GM12878 (cell line): Measurements from ENCODE around the gene SMG5. TPM values are rescaled to one million over a fixed set of nuclear protein-coding genes. Genes with fewer than 3 reads are reported as not detected.

ENCODE experiments used
- ATAC-seq: fragments of 200-7000 bp; cut with Tn5 transposase; 3 replicates; pipeline ENCODE4 v1.9.1; 2020; ENCODE audit warnings: mild to moderate bottlenecking, moderate library complexity
- BruUV-seq: library from RNA; stranded (reverse); fragments of 400-500 nt; replicated peaks from 2 replicates; lab custom pipeline; 2021; lab: Mats Ljungman, UMichigan
- CTCF ChIA-PET: fragments of 300-600 bp; sonication (Branson Sonifier 250); formaldehyde crosslinking; extraction: SDS; loops from one replicate; lab custom pipeline; 2021; ENCODE audit warnings: inconsistent platforms; lab: Yijun Ruan, JAX
- POLR2A ChIA-PET: fragments of 350-600 bp; formaldehyde crosslinking; extraction: SDS; loops from one replicate; lab custom pipeline; 2021; ENCODE audit warnings: inconsistent platforms; lab: Charles Lee
- RAD21 ChIA-PET: fragments of 300-600 bp; sonication (Branson Sonifier 250); formaldehyde crosslinking; loops from one replicate; lab custom pipeline; 2023; ENCODE audit warnings: antibody characterized with exemption; ENCODE audit not compliant: unreplicated experiment; lab: Charles Lee
- SMC1A ChIA-PET: fragments of 300-600 bp; sonication (Branson Sonifier 250); formaldehyde crosslinking; loops from one replicate; lab custom pipeline; 2023; ENCODE audit not compliant: unreplicated experiment, uncharacterized antibody; lab: Charles Lee
- DNase-seq: peaks from one replicate; pipeline ENCODE4 v3.0.0-alpha.2; 2011; ENCODE audit warnings: low read depth, low spot score
- FAIRE-seq: peaks from 3 replicates; lab custom pipeline; 2011; peaks lifted over from hg19 to GRCh38; lab: Jason Lieb, UNC
- H2AFZ ChIP-seq: 2 replicates; pipeline ENCODE4 v1.6.0; 2011; ENCODE audit warnings: low read depth, low read length, control low read depth; ENCODE audit not compliant: control insufficient read depth
- H3K27ac ChIP-seq: 2 replicates; pipeline ENCODE4 v1.5.1; 2011; ENCODE audit warnings: control low read depth; ENCODE audit not compliant: control insufficient read depth, insufficient read depth
- H3K27me3 ChIP-seq, 2 experiments: replicated peaks in 1 of 2; 2 replicates each; pipeline versions ENCODE4 v1.6.0 to v1.6.1; 2011; ENCODE audit warnings: low read length in 1 of 2; ENCODE audit not compliant: control insufficient read depth in 2 of 2, insufficient read depth in 2 of 2
- H3K36me3 ChIP-seq, 2 experiments: 2 replicates each; pipeline ENCODE4 v1.5.1; 2011; ENCODE audit warnings: low read length in 1 of 2; ENCODE audit not compliant: control insufficient read depth in 2 of 2, insufficient read depth in 2 of 2
- H3K4me1 ChIP-seq: 2 replicates; pipeline ENCODE4 v1.6.1; 2011; ENCODE audit warnings: mild to moderate bottlenecking, low read length, moderate library complexity, mixed read lengths; ENCODE audit not compliant: control insufficient read depth, insufficient read depth
- H3K4me2 ChIP-seq: 2 replicates; pipeline ENCODE4 v1.6.0; 2011; ENCODE audit warnings: control low read depth; ENCODE audit not compliant: control insufficient read depth, insufficient read depth
- H3K4me3 ChIP-seq: fragments of 200-600 bp; sonication (generic); 2 replicates; pipeline ENCODE4 v1.5.1; 2016
- H3K79me2 ChIP-seq: 2 replicates; pipeline ENCODE4 v1.6.0; 2011; ENCODE audit warnings: low read length; ENCODE audit not compliant: control insufficient read depth, insufficient read depth
- H3K9ac ChIP-seq: 2 replicates; pipeline ENCODE4 v1.8.0; 2011; ENCODE audit warnings: low read length, control low read depth, mixed read lengths; ENCODE audit not compliant: control insufficient read depth, insufficient read depth
- H3K9me3 ChIP-seq: replicated peaks from 3 replicates; pipeline ENCODE4 v1.5.1; 2011; ENCODE audit warnings: mild to moderate bottlenecking, low read length; ENCODE audit not compliant: control insufficient read depth, insufficient read depth
- H4K20me1 ChIP-seq: 2 replicates; pipeline ENCODE4 v1.6.0; 2011; ENCODE audit not compliant: control insufficient read depth, insufficient read depth
- BACH1 ChIP-seq: fragments of 450-650 bp; IDR thresholded peaks from 2 replicates; pipeline ENCODE4 v1.6.1; 2017; ENCODE audit warnings: mild to moderate bottlenecking, borderline replicate concordance
- CHD2 ChIP-seq: IDR thresholded peaks from 2 replicates; pipeline ENCODE4 v1.6.1; 2011; ENCODE audit warnings: low read depth, low read length, improper control_type of control experiment, borderline replicate concordance
- EP300 ChIP-seq, 2 experiments: fragments of 150-350 bp in 1 of 2; IDR thresholded peaks; 2 replicates each; pipeline ENCODE4 v1.6.1; 2011 to 2012; ENCODE audit warnings: low read depth in 2 of 2, low read length in 2 of 2, borderline replicate concordance in 1 of 2, improper control_type of control experiment in 1 of 2, inconsistent platforms in 1 of 2; ENCODE audit not compliant: control insufficient read depth in 1 of 2
- EZH2 ChIP-seq: IDR thresholded peaks from 2 replicates; pipeline ENCODE4 v1.6.1; 2012; ENCODE audit warnings: low read depth, mild to moderate bottlenecking, control low read depth, inconsistent platforms, low read length, borderline replicate concordance; ENCODE audit not compliant: control insufficient read depth
- IRF4 ChIP-seq: IDR thresholded peaks from 2 replicates; pipeline ENCODE4 v1.6.1; 2011; ENCODE audit warnings: low read depth, low read length
- KLF5 ChIP-seq: fragments of 450-650 bp; IDR thresholded peaks from 2 replicates; pipeline ENCODE4 v1.6.1; 2014; ENCODE audit warnings: mild to moderate bottlenecking; ENCODE audit not compliant: partially characterized antibody
- PAX8 ChIP-seq: fragments of 450-650 bp; IDR thresholded peaks from 2 replicates; pipeline ENCODE4 v1.6.1; 2017; ENCODE audit warnings: mild to moderate bottlenecking, moderate library complexity
- RCOR1 ChIP-seq: conservative IDR thresholded peaks from 2 replicates; pipeline ENCODE4 v1.6.1; 2012; ENCODE audit warnings: low read depth, low read length, improper control_type of control experiment
- RUNX3 ChIP-seq: IDR thresholded peaks from 2 replicates; pipeline ENCODE4 v1.6.1; 2012; ENCODE audit warnings: low read length, inconsistent platforms
- ZZZ3 ChIP-seq: IDR thresholded peaks from 2 replicates; pipeline ENCODE4 v1.6.1; 2011; ENCODE audit warnings: low read depth; ENCODE audit not compliant: control insufficient read depth, insufficient read length
- WGBS: methylation state at CpG from one replicate; pipeline ENCODE4 v1.1.6; 2016; ENCODE audit warnings: low lambda C conversion rate; ENCODE audit not compliant: insufficient replicate concordance, insufficient coverage; ENCODE audit errors: missing lambda C conversion rate; 5-methylcytosine and 5-hydroxymethylcytosine counted together
- in situ Hi-C: fragments of 300-500 bp; cut with MboI; formaldehyde crosslinking; loops from 9 replicates; pipeline ENCODE4 v1.14.3; 2018; ENCODE audit warnings: mixed read lengths
- intact Hi-C: fragments of 100-400 bp; cut with micrococcal nuclease; formaldehyde crosslinking; loops from one replicate; pipeline ENCODE4 v1.14.2; 2022; ENCODE audit not compliant: unreplicated experiment
- polyA plus RNA-seq, 11 experiments: library from polyadenylated mRNA; depleted of rRNA in 4 of 11; unstranded in 6 of 11; stranded (reverse) in 5 of 11; fragments of >200 nt; fragmentation: Nextera tagmentation in 4 of 11; fragmentation: Illumina TruSeq in 1 of 11; extraction: Ambion mirVana in 4 of 11; extraction: Trizol in 1 of 11; gene quantifications; 1 replicate in 1 of 11; 2 replicates in 10 of 11; pipeline versions ENCODE4 v1.2.1 to v1.2.3, GENCODE V29; 2011 to 2016; ENCODE audit warnings: inconsistent platforms in 2 of 11, missing spikeins in 2 of 11, low read depth in 1 of 11
- total RNA-seq, 4 experiments: library from RNA; depleted of rRNA in 3 of 4; stranded (reverse); fragments of >200 nt in 3 of 4; fragmentation: Illumina TruSeq in 1 of 4; extraction: Trizol in 1 of 4; gene quantifications; 2 replicates each; pipeline versions ENCODE4 v1.2.1 to v1.2.3, GENCODE V29; 2013 to 2021
- TF ChIP-seq, protein P1 (sequence below): fragments of 450-650 bp; formaldehyde crosslinking; IDR thresholded peaks from 2 replicates; pipeline ENCODE4 v1.4.0; 2020; ENCODE audit warnings: mild to moderate bottlenecking, moderate library complexity

SMG5 gene
- total and polyA plus RNA-seq, 10 of the 15 experiments (the other 5 are each of a cell fraction or from before 2014, with no cell fraction given) = 0.76 to 61.5 (median 48.8) TPM

- H2AFZ ChIP-seq = no peak overlapping the region
- ChIA-PET POLR2A (interaction anchor here (1.1 kb wide), 1 partner anchor 87 kb away, joined by 7 read pairs; no protein-coding TSS in a partner anchor), SMC1A (interaction anchor here (1.0 to 14.3 kb wide), 5 partner anchors 22 to 98 kb away, joined by 3 to 411 read pairs (median 4); partner anchors contain the start of gene SEMA4A), CTCF (interaction anchor here (1.3 to 14.2 kb wide), 4 partner anchors 81 to 217 kb away, joined by 3 to 502 read pairs (median 10); partner anchors contain the start of gene SEMA4A), RAD21 (interaction anchor here (0.9 to 10.0 kb wide), 2 partner anchors 81 to 98 kb away, joined by 3 to 361 read pairs; partner anchors contain the start of gene SEMA4A)
- H3K9ac ChIP-seq = no peak overlapping the region
- FAIRE-seq = no peak
- H3K36me3 ChIP-seq = peaks cover 1 to 5% of the 10 kb centered on the region in 2 experiments; a peak in 3 of 4 replicates
- H3K4me2 ChIP-seq = no peak overlapping the region
- H4K20me1 ChIP-seq = no peaks in the 10 kb centered on the region
- in situ Hi-C loops (no loop called here), intact Hi-C loops (no loop called here)
- no peak overlapping the region for H3K4me3 ChIP-seq
- 93% methylated on average over 7 of the region's 7 CpGs for WGBS
- H3K27ac ChIP-seq = 0 out of 2 replicates have a peak overlapping the region, but pooled peaks have one; percentile 37
- no peak for DNase-seq
- TF ChIP-seq RUNX3 (peak; percentile 23; the same call in 1 of the 2 replicates), IRF4 (no peak)
- H3K9me3 ChIP-seq = no peaks in the 10 kb centered on the region
- H3K27me3 ChIP-seq = no peaks in the 10 kb centered on the region
- no TSS peak for BruUV-seq
- peaks cover 24% of the 10 kb centered on the region for H3K4me1 ChIP-seq
- no peak for ATAC-seq
- H3K79me2 ChIP-seq = no peaks in the 10 kb centered on the region
These were observed 54.1 kb downstream of the SMG5 start for GRCh38 chr1:156228501-156228900.

- Histone ChIP-seq H3K4me1 (peaks cover 24% of the 10 kb centered on the region), H2AFZ (no peak overlapping the region), H3K9me3 (no peaks in the 10 kb centered on the region), H3K79me2 (no peaks in the 10 kb centered on the region), H3K36me3 (peaks cover 0 to 10% of the 10 kb centered on the region in 2 experiments; a peak in 3 of 4 replicates), H3K27ac (peak overlapping the region; percentile 98), H3K27me3 (no peaks in the 10 kb centered on the region), H4K20me1 (no peaks in the 10 kb centered on the region), H3K4me2 (peak overlapping the region; percentile 83), H3K9ac (peak overlapping the region; percentile 45), H3K4me3 (0 out of 2 replicates have a peak overlapping the region, but pooled peaks have one; percentile 12)
- WGBS = 79% methylated on average over 4 of the region's 4 CpGs
- CTCF ChIA-PET = interaction anchor here (0.6 to 14.2 kb wide), 15 partner anchors 28 to 399 kb away, joined by 3 to 502 read pairs (median 15); partner anchors contain the start of gene SEMA4A
- RAD21 ChIA-PET = interaction anchor here (1.2 to 10.0 kb wide), 8 partner anchors 27 to 129 kb away, joined by 5 to 361 read pairs (median 34); partner anchors contain the start of genes SEMA4A, SLC25A44 and SMG5
- SMC1A ChIA-PET = interaction anchor here (0.6 to 14.3 kb wide), 12 partner anchors 9 to 250 kb away, joined by 3 to 411 read pairs (median 5); partner anchors contain the start of genes SEMA4A and SMG5
- FAIRE-seq = no peak
- BruUV-seq = TSS peak; percentile 32
- intact Hi-C loops = no loop called here
- peak; percentile 18 for ATAC-seq
- POLR2A ChIA-PET = interaction anchor here (0.8 to 4.9 kb wide), 7 partner anchors 14 to 132 kb away, joined by 3 to 84 read pairs (median 12); partner anchors contain the start of genes PMF1, SEMA4A and SMG5
- in situ Hi-C loops = no loop called here
- no peak for DNase-seq
- TF ChIP-seq EZH2 (no peak), BACH1 (no peak), EP300 (IDR thresholded peaks at IDR 0.05; ENCODE audit: borderline replicate concordance in 1 of 2, control insufficient read depth in 1 of 2, low read depth in 2 of 2, low read length in 2 of 2) (no peak), KLF5 (no peak), ZZZ3 (no peak), CHD2 (no peak), RUNX3 (no peak), PAX8 (no peak), RCOR1 (no peak)
- TF ChIP-seq, protein P1, sequence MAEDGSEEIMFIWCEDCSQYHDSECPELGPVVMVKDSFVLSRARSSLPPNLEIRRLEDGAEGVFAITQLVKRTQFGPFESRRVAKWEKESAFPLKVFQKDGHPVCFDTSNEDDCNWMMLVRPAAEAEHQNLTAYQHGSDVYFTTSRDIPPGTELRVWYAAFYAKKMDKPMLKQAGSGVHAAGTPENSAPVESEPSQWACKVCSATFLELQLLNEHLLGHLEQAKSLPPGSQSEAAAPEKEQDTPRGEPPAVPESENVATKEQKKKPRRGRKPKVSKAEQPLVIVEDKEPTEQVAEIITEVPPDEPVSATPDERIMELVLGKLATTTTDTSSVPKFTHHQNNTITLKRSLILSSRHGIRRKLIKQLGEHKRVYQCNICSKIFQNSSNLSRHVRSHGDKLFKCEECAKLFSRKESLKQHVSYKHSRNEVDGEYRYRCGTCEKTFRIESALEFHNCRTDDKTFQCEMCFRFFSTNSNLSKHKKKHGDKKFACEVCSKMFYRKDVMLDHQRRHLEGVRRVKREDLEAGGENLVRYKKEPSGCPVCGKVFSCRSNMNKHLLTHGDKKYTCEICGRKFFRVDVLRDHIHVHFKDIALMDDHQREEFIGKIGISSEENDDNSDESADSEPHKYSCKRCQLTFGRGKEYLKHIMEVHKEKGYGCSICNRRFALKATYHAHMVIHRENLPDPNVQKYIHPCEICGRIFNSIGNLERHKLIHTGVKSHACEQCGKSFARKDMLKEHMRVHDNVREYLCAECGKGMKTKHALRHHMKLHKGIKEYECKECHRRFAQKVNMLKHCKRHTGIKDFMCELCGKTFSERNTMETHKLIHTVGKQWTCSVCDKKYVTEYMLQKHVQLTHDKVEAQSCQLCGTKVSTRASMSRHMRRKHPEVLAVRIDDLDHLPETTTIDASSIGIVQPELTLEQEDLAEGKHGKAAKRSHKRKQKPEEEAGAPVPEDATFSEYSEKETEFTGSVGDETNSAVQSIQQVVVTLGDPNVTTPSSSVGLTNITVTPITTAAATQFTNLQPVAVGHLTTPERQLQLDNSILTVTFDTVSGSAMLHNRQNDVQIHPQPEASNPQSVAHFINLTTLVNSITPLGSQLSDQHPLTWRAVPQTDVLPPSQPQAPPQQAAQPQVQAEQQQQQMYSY (CRISPR knock-in tag) = no peak
These were observed 55.8 kb downstream of the SMG5 start for GRCh38 chr1:156226782-156227181.
